Epithelial cell of proximal tubule (primary cell): ENCODE measurements around the gene TOP2B. TPM values are rescaled to one million over a fixed set of nuclear protein-coding genes. Genes with fewer than 3 reads are reported as not detected.

Source experiments
- DNase-seq: peaks from one replicate; pipeline ENCODE4 v3.0.0-alpha.2; 2011; ENCODE audit warnings: low read depth
- H3K4me3 ChIP-seq: 2 replicates; pipeline ENCODE4 v1.5.1; 2011; ENCODE audit warnings: low read depth, mild to moderate bottlenecking, low read length
- CTCF ChIP-seq: conservative IDR thresholded peaks from 2 replicates; pipeline ENCODE4 v1.5.1; 2012; ENCODE audit warnings: low read depth, mild to moderate bottlenecking, low read length
- total RNA-seq: library from RNA; depleted of rRNA; stranded (reverse); fragments of >200 nt; gene quantifications from 2 replicates; pipeline ENCODE4 v1.2.3, GENCODE V29; 2015

The TOP2B gene
- total RNA-seq, 1 donor from 2014 or later = 81.2 TPM

- no peak overlapping the region for H3K4me3 ChIP-seq
- TF ChIP-seq CTCF = no peak
- no peak for DNase-seq
Observed at GRCh38 chr3:25585361-25586166, 79.1 kb downstream of the TOP2B start.

- no peak for DNase-seq
- no peak for TF ChIP-seq CTCF
- no peak overlapping the region for H3K4me3 ChIP-seq
Observed at GRCh38 chr3:25584011-25584789, 80.5 kb downstream of the TOP2B start.

- H3K4me3 ChIP-seq = no peak overlapping the region
- no peak for TF ChIP-seq CTCF
- DNase-seq = no peak
Observed at GRCh38 chr3:25583343-25583742, 81.4 kb downstream of the TOP2B start.

GRCh38 chr3:25582242-25582641 lies 82.5 kb downstream of the TOP2B start:
- H3K4me3 ChIP-seq = no peak overlapping the region
- DNase-seq = no peak
- TF ChIP-seq CTCF = no peak

GRCh38 chr3:25581823-25582222 lies 82.9 kb downstream of the TOP2B start:
- no peak for TF ChIP-seq CTCF
- no peak for DNase-seq
- H3K4me3 ChIP-seq = no peak overlapping the region

- no peak for TF ChIP-seq CTCF
- DNase-seq = no peak
- H3K4me3 ChIP-seq = no peak overlapping the region
Observed at GRCh38 chr3:25581335-25581734, 83.4 kb downstream of the TOP2B start.

GRCh38 chr3:25580534-25580933 lies 84.2 kb downstream of the TOP2B start:
- no peak for TF ChIP-seq CTCF
- no peak for DNase-seq
- H3K4me3 ChIP-seq = no peak overlapping the region
